H9 (cell line): ENCODE data around the gene EEF1AKMT3. TPM values are rescaled to one million over a fixed set of nuclear protein-coding genes. Genes with fewer than 3 reads are reported as not detected.
A peak's percentile ranks its signal among the peaks of the same experiment; 100 is the strongest.

Source experiments
- DNase-seq: peaks from one replicate; pipeline ENCODE4 v3.0.0-alpha.2; 2017
- H2AFZ ChIP-seq: one replicate; pipeline ENCODE4 v1.6.1; 2013; ENCODE audit warnings: mild to moderate bottlenecking, low read length, control low read depth, moderate library complexity
- H2AK5ac ChIP-seq: 2 replicates; pipeline ENCODE4 v1.6.1; 2013; ENCODE audit warnings: low read length, control low read depth, mixed read lengths; ENCODE audit not compliant: insufficient read length
- H2BK120ac ChIP-seq: one replicate; pipeline ENCODE4 v1.6.1; 2013; ENCODE audit warnings: low read depth, mild to moderate bottlenecking, low read length, control low read depth, inconsistent platforms; ENCODE audit not compliant: poor library complexity, severe bottlenecking
- H2BK12ac ChIP-seq: 2 replicates; pipeline ENCODE4 v1.6.1; 2013; ENCODE audit warnings: low read length, control low read depth, mixed read lengths, low read depth; ENCODE audit not compliant: insufficient read length
- H2BK15ac ChIP-seq: 2 replicates; pipeline ENCODE4 v1.6.1; 2013; ENCODE audit warnings: low read depth, low read length, control low read depth
- H2BK20ac ChIP-seq: one replicate; pipeline ENCODE4 v1.6.1; 2013; ENCODE audit warnings: low read depth, mild to moderate bottlenecking, low read length, control low read depth, inconsistent platforms; ENCODE audit not compliant: poor library complexity, severe bottlenecking
- H2BK5ac ChIP-seq: 2 replicates; pipeline ENCODE4 v1.6.1; 2013; ENCODE audit warnings: low read length, control low read depth, mixed read lengths; ENCODE audit not compliant: insufficient read length
- H3K14ac ChIP-seq: 2 replicates; pipeline ENCODE4 v1.6.1; 2013; ENCODE audit warnings: low read length, control low read depth; ENCODE audit not compliant: insufficient read depth
- H3K18ac ChIP-seq: 2 replicates; pipeline ENCODE4 v1.6.1; 2013; ENCODE audit warnings: low read depth, mild to moderate bottlenecking, mixed read lengths, low read length, control low read depth; ENCODE audit not compliant: insufficient read length
- H3K23ac ChIP-seq: 2 replicates; pipeline ENCODE4 v1.6.1; 2013; ENCODE audit warnings: low read length, control low read depth, mixed read lengths, low read depth; ENCODE audit not compliant: insufficient read length
- H3K23me2 ChIP-seq: 2 replicates; pipeline ENCODE4 v1.6.1; 2013; ENCODE audit warnings: low read depth, mild to moderate bottlenecking, mixed read lengths, low read length, control low read depth; ENCODE audit not compliant: insufficient read length, poor library complexity, severe bottlenecking
- H3K27ac ChIP-seq: 2 replicates; pipeline ENCODE4 v1.5.1; 2013; ENCODE audit warnings: low read length, control low read depth, mixed read lengths, low read depth; ENCODE audit not compliant: insufficient read length
- H3K27me3 ChIP-seq: 2 replicates; pipeline ENCODE4 v1.6.1; 2013; ENCODE audit warnings: low read length, control low read depth, inconsistent platforms; ENCODE audit not compliant: insufficient read depth
- H3K4ac ChIP-seq: 2 replicates; pipeline ENCODE4 v1.6.1; 2013; ENCODE audit warnings: low read depth, mild to moderate bottlenecking, control low read depth, inconsistent platforms, low read length, moderate library complexity
- H3K4me1 ChIP-seq: 2 replicates; pipeline ENCODE4 v1.6.1; 2013; ENCODE audit warnings: low read length, control low read depth, inconsistent platforms; ENCODE audit not compliant: insufficient read depth
- H3K4me2 ChIP-seq: 2 replicates; pipeline ENCODE4 v1.6.1; 2013; ENCODE audit warnings: low read length, control low read depth, mixed read lengths; ENCODE audit not compliant: insufficient read length, insufficient read depth
- H3K56ac ChIP-seq: 2 replicates; pipeline ENCODE4 v1.6.1; 2013; ENCODE audit warnings: low read depth, mild to moderate bottlenecking, mixed read lengths, low read length, control low read depth; ENCODE audit not compliant: insufficient read length
- H3K79me1 ChIP-seq: 2 replicates; pipeline ENCODE4 v1.6.1; 2013; ENCODE audit warnings: low read depth, mild to moderate bottlenecking, moderate library complexity, low read length, control low read depth, inconsistent platforms; ENCODE audit not compliant: insufficient read depth, poor library complexity, severe bottlenecking
- H3K79me2 ChIP-seq: 2 replicates; pipeline ENCODE4 v1.6.1; 2013; ENCODE audit warnings: low read length, control low read depth, inconsistent platforms; ENCODE audit not compliant: insufficient read depth
- H3K9ac ChIP-seq: 2 replicates; pipeline ENCODE4 v1.6.1; 2013; ENCODE audit warnings: low read length, control low read depth, mixed read lengths; ENCODE audit not compliant: insufficient read length; ENCODE audit errors: extremely low read depth
- H3K9me3 ChIP-seq: one replicate; pipeline ENCODE4 v1.6.1; 2013; ENCODE audit warnings: low read depth, low read length, inconsistent platforms; ENCODE audit not compliant: control insufficient read depth
- H3T11ph ChIP-seq: one replicate; pipeline ENCODE4 v1.6.1; 2013; ENCODE audit warnings: mild to moderate bottlenecking, low read length, control low read depth, inconsistent platforms
- H4K20me1 ChIP-seq: one replicate; pipeline ENCODE4 v1.6.1; 2013; ENCODE audit not compliant: control insufficient read depth, insufficient read length, insufficient read depth
- H4K5ac ChIP-seq: 2 replicates; pipeline ENCODE4 v1.6.1; 2013; ENCODE audit warnings: low read depth, mild to moderate bottlenecking, mixed read lengths, low read length, control low read depth; ENCODE audit not compliant: insufficient read length
- H4K8ac ChIP-seq: replicated peaks from 2 replicates; pipeline ENCODE4 v1.6.1; 2013; ENCODE audit warnings: low read length, control low read depth, mixed read lengths, low read depth; ENCODE audit not compliant: insufficient read length
- H4K91ac ChIP-seq: 2 replicates; pipeline ENCODE4 v1.6.1; 2013; ENCODE audit warnings: low read depth, mild to moderate bottlenecking, moderate library complexity, mixed read lengths, low read length, control low read depth; ENCODE audit not compliant: insufficient read length
- H3K27ac Mint-ChIP-seq, 3 experiments: 2 replicates in 2 of 3; 3 replicates in 1 of 3; pipeline ENCODE4 v1.8.0; 2020 to 2021; ENCODE audit warnings: mixed read lengths in 3 of 3, mild to moderate bottlenecking in 1 of 3, moderate library complexity in 1 of 3
- H3K27me3 Mint-ChIP-seq: 2 replicates; pipeline ENCODE4 v1.8.0; 2021; ENCODE audit warnings: low read depth, mild to moderate bottlenecking, moderate library complexity, mixed read lengths
- H3K36me3 Mint-ChIP-seq, 3 experiments: 2 replicates in 2 of 3; 3 replicates in 1 of 3; pipeline ENCODE4 v1.8.0; 2020 to 2021; ENCODE audit warnings: low read depth in 3 of 3, mixed read lengths in 3 of 3; ENCODE audit not compliant: insufficient read depth in 1 of 3
- H3K4me1 Mint-ChIP-seq, 2 experiments: 2 replicates each; pipeline ENCODE4 v1.8.0; 2020; ENCODE audit warnings: mixed read lengths in 2 of 2
- H3K4me3 Mint-ChIP-seq, 2 experiments: 2 replicates in 1 of 2; 3 replicates in 1 of 2; pipeline ENCODE4 v1.8.0; 2020 to 2021; ENCODE audit warnings: mild to moderate bottlenecking in 2 of 2, mixed read lengths in 2 of 2, moderate library complexity in 1 of 2
- H3K9me3 Mint-ChIP-seq, 2 experiments: 2 replicates in 1 of 2; 3 replicates in 1 of 2; pipeline ENCODE4 v1.8.0; 2020; ENCODE audit warnings: mild to moderate bottlenecking in 2 of 2, mixed read lengths in 2 of 2, moderate library complexity in 1 of 2
- WGBS: extraction: QIAGEN DNeasy Blood & Tissue Kit; methylation state at CpG from one replicate; pipeline ENCODE4 v1.1.7; 2013; ENCODE audit warnings: missing lambda C conversion rate, low lambda C conversion rate, mixed read lengths; ENCODE audit not compliant: insufficient read length; ENCODE audit errors: extremely low coverage; 5-methylcytosine and 5-hydroxymethylcytosine counted together
- total RNA-seq: library from RNA; stranded (reverse); gene quantifications from 2 replicates; pipeline ENCODE4 v1.2.1, GENCODE V29; 2021
- TF ChIP-seq, protein P1 (sequence below): fragments of 200-600 bp; sonication (generic); conservative IDR thresholded peaks from 3 replicates; pipeline ENCODE4 v1.8.0; 2021; ENCODE audit warnings: antibody characterized with exemption, mild to moderate bottlenecking

Gene EEF1AKMT3
- total RNA-seq, 1 experiment from 2014 or later = 2.9 TPM

DNA sequence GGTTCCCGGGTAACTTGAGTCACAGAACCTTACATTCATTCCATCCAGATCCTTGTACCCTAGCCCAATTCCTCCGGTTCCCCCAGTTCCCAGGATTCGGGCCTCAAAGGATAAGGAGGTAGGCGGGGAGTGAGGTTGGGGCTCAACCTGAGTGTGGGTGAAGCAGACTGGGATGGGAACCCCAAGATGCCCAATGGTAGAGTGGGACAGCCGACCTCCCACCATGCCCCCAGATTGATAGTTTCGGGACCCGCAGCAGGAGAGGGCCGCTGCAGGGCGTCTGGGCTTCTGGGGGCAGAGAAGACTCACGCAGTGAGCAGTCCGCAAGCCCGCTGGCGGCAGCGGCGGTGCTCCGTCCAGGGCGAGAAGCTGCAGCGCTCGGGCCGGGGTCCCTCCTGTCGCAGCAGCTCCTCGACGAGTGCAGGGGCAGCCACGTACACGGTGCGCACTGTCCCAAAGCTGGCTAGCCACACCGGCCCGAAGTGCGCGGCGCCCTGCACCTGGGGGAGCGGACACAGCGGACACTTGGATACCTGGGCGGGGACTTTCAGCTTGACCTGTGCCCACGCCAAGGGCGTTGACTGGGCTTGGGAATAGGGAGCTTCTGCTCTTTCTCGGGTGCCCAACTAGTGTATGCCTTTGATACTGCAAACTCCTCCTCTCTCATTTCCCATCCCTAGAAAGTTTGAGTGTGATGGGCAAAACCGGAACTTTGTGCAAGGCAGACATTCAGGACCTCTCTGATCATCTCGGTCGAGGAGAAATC lies 6.5 kb upstream of the EEF1AKMT3 start:
- Histone ChIP-seq H3K56ac (no peak overlapping the region), H2AFZ (no peak overlapping the region), H3K9me3 (no peaks in the 10 kb centered on the region), H3K79me1 (no peaks in the 10 kb centered on the region), H3K79me2 (no peaks in the 10 kb centered on the region), H2BK15ac (no peak overlapping the region), H2AK5ac (no peak overlapping the region), H3K4me1 (peaks cover 3% of the 10 kb centered on the region; the same call in 1 of the 2 replicates), H2BK12ac (no peak overlapping the region), H3K23ac (no peak overlapping the region), H3K27me3 (peaks cover 31% of the 10 kb centered on the region; the same call in 1 of the 2 replicates), H4K5ac (no peak overlapping the region), H3K9ac (no peak overlapping the region), H2BK20ac (no peak overlapping the region), H3K14ac (no peak overlapping the region; the same call in 1 of the 2 replicates), H3K18ac (no peak overlapping the region), H4K20me1 (no peaks in the 10 kb centered on the region), H3K4me2 (peak overlapping the region; percentile 80), H3K23me2 (peaks cover 25% of the 10 kb centered on the region), H3K27ac (no peak overlapping the region), H3T11ph (no peak overlapping the region), H4K91ac (no peak overlapping the region), H3K4ac (no peak overlapping the region), H4K8ac (no peak overlapping the region), H2BK120ac (no peak overlapping the region), H2BK5ac (no peak overlapping the region)
- no CpG with 5 or more reads among the region's 40 CpGs for WGBS
- peaks cover 17 to 33% (median 28%) of the 10 kb centered on the region in 3 experiments for H3K36me3 Mint-ChIP-seq
- H3K4me3 Mint-ChIP-seq = peak overlapping the region; percentile 57 to 75
- H3K27ac Mint-ChIP-seq = no peak overlapping the region
- no peaks in the 10 kb centered on the region for H3K9me3 Mint-ChIP-seq
- peaks cover 48% of the 10 kb centered on the region for H3K27me3 Mint-ChIP-seq
- DNase-seq = peak; percentile 48
- H3K4me1 Mint-ChIP-seq = peaks cover 27 to 40% of the 10 kb centered on the region in 2 experiments
- TF ChIP-seq, protein P1, sequence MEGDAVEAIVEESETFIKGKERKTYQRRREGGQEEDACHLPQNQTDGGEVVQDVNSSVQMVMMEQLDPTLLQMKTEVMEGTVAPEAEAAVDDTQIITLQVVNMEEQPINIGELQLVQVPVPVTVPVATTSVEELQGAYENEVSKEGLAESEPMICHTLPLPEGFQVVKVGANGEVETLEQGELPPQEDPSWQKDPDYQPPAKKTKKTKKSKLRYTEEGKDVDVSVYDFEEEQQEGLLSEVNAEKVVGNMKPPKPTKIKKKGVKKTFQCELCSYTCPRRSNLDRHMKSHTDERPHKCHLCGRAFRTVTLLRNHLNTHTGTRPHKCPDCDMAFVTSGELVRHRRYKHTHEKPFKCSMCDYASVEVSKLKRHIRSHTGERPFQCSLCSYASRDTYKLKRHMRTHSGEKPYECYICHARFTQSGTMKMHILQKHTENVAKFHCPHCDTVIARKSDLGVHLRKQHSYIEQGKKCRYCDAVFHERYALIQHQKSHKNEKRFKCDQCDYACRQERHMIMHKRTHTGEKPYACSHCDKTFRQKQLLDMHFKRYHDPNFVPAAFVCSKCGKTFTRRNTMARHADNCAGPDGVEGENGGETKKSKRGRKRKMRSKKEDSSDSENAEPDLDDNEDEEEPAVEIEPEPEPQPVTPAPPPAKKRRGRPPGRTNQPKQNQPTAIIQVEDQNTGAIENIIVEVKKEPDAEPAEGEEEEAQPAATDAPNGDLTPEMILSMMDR = no peak
